Liver (tissue), 2 donors: ENCODE measurements around the gene THAP4.
"Not testable (repeated sequence)": the region's sequence is repeated elsewhere in the genome, so short reads cannot be mapped to it uniquely, and the experiment has no call there.

ENCODE experiments used
- CTCF ChIP-seq: fragments of 150-350 bp; IDR thresholded peaks from 2 replicates; pipeline ENCODE4 v1.5.1; 2017; ENCODE audit warnings: improper control_type of control experiment, low read depth, low read length; ENCODE audit not compliant: missing input control
- FOXA1 ChIP-seq: IDR thresholded peaks from 2 replicates; pipeline ENCODE4 v1.6.1; 2016; ENCODE audit warnings: antibody characterized with exemption
- YY1 ChIP-seq: IDR thresholded peaks from 2 replicates; pipeline ENCODE4 v1.6.1; 2016; ENCODE audit warnings: antibody characterized with exemption, mild to moderate bottlenecking
- donor health status: healthy.

GRCh38 chr2:241572915-241573651 lies 63.9 kb downstream of the THAP4 start:
- not testable (repeated sequence) for TF ChIP-seq YY1, CTCF, FOXA1
